SIG-M5 (cell line): ENCODE results near the gene ARRDC1.
"Not testable (repeated sequence)": the region's sequence is repeated elsewhere in the genome, so short reads cannot be mapped to it uniquely, and the experiment has no call there.

Source experiments
- DNase-seq: peaks from one replicate; lab custom pipeline; 2025; lab: John Stamatoyannopoulos, UW

ARRDC1 gene

GRCh38 chr9:137586854-137587253 lies 18.6 kb upstream of the ARRDC1 start:
- DNase-seq = no peak

GRCh38 chr9:137588311-137588710 lies 17.2 kb upstream of the ARRDC1 start:
- no peak for DNase-seq

DNA sequence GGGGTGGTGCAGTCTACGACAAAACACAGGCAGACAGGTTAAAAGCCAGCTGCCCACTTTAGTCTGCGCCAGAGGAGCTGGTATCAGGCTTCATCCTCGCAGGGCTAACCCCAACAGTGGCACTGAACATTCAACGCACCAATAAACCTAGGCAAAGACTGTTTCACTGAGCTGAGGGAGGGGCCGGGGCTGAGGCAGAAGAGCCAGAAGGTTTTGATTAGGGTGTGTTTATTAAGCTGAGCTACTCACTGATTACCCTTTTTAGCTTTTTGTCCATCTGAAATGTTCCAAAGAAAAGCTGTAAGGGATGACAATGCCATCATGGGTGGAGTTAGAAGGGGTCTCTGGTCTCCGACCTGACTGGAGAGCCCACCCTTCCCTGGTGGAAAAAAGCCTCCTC lies 16.6 kb upstream of the ARRDC1 start:
- no peak for DNase-seq

- no peak for DNase-seq
Measured at GRCh38 chr9:137589441-137590122, 15.9 kb upstream of the ARRDC1 start.

DNA sequence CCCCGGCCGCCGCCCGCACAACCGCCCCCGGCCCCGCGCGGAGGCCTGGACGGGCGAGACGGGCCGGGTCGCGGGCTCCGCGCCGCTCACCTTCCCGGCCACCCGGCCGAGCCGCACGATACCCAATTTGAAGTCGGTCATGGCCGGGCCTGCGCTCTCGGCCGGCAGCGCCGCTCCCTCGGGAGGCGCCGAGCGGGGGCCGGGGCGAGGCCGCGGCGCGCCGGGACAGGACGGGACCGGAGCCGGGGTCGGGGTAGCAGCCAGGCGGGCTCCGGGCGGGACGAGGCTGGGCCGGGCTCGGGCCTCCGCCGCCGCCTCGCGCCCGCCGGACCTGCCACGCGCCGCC lies 15.4 kb upstream of the ARRDC1 start:
- no peak for DNase-seq

DNA sequence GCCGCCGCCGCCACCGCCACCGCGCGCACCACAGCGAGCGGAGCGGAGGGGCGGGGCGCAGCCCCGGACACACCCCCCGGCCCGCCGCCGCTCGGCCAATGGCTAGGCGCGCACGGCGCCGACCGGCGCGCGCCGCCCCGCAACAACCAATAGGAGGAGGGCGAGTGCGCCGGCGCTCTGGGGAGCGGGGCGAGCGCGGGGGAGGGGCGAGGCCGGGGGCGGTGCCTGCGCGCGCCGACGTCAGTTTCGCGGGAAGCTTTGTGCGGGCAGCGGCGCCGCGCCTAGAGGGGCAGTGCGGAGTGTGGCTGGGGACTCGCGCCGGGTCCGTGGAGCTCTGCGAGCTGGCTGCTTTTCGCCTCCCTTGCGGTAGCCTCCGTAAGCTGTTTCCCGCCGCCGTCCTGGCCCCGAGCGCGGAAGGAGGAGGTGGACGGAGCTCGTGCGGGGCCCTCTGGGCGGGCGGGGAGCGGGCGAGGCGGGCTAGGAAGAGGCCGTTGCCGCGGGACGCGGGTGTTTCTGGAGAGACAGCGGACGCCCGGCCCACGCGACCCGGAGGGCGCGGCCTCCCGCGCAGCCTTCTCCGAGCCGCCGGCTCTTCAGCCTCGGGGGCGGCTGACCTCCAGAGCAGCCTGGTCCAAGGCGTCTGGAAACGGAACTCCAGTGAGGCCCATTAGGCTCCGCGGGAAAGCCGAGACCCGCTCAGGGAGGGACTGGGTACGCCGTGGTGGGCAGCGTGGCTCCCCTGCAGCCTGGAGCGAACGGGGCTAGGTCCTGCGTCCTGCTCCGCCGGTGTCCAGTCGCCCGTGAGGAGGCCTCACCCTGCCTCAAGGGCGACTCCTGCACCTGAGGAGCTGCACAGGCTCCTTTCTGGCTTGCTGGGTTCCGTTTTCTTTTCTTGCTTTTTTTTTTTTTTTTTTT lies 14.8 kb upstream of the ARRDC1 start, which contains the start of gene ZMYND19:
TSS of gene ZMYND19 (minus strand) at position 44 of the 915 bp plus-strand sequence. CDS start 249 bp downstream, outside the sequence.
- peak; percentile 28 for DNase-seq

DNA sequence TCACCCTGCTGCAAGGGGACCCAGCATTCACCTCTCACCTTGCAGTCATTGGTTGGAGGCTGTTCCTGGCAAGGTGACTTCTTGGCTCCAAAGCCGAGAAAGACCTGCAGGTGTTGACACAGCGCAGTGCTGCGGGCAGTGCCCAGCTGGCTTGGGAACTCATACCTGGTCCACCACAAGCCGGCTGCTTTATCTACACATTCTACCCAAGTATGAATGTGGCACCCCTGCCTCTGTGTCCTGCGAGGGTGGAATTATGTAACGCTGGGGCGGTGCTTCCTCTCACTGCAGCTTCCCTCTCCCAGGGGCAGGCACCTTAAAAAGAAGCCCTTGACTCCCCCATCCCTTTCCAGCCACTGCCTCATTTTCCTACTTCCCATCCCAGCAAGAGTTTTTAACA lies 12.7 kb upstream of the ARRDC1 start:
- DNase-seq = no peak

DNA sequence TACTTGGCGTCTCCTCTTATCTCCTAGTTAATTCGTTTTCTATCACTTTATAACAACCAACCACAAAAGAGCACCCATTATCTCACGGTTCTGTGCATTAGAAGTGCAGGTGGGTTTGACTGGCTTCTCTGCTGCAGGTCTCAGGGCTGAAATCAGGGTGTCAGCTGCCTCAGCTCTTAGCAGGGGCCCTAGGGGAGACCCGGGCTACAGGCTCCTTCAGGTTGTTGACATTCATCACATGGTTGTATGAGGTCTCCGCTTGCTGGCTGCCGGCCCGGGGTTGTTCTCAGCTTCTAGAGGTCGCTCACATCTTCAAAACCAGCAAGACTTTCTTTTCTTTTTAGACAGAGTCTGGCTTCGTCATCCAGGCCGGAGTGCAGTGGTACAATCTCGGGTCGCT lies 12.3 kb upstream of the ARRDC1 start:
- no peak for DNase-seq

DNA sequence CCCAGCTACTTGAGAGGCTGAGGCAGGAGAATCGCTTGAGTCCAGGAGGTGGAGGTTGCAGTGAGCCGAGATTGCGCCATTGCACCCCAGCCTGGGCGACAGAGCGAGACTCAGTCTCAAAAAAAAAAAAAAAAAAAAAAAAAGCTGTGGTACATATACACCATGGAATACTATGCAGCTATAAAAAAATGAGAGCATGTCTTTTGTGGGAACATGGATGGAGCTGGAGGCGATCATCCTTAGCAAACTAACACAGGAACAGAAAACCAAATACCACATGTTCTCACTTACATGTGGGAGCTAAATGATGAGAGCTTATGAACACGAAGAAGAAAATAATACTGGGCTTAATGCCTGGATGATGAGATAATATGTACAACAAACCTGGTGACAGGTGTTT lies 8.9 kb upstream of the ARRDC1 start:
- not testable (repeated sequence) for DNase-seq

DNA sequence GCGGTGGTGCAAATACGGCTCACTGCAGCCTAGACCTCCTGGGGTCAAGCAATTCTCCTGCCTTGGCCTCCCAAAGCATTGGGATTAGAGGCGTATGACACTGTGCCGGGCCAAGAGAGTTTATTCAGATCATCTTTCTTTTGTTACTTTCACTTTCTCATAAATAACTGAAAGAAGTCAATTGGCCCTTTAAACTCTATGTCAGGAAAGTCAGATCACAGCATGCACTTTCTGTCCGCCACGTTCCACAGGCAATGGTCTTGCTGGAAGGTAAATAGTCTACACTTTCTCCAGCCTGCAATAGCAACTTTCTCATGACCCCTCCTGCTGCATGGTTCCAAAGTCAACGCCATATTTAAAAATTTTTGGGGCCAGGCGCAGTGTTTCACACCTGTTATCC lies 6.5 kb upstream of the ARRDC1 start:
- DNase-seq = no peak

GRCh38 chr9:137602661-137603060 lies 2.8 kb upstream of the ARRDC1 start:
- DNase-seq = no peak

DNA sequence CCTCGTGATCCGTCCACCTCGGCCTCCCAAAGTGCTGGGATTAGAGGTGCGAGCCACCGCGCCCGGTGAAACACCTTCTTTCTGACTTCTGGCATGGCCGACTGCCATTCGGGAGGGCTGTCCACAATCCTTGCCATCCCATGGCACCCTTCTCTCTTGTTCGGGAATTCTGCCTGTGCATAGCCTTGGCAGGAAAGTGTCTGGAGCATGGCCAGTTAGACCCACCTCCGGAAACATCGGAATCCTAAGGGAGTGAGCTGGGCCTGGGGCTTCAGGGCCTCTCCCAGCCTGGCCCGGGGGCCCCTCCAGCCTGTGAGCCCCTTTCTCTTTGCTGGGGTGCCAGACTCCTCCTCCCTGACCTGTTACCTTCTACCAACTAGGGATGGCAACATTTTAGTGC lies 1.6 kb upstream of the ARRDC1 start:
- DNase-seq = no peak

GRCh38 chr9:137604345-137605086 lies 970 bp upstream of the ARRDC1 start:
- DNase-seq = no peak

GRCh38 chr9:137606005-137606621 lies 627 bp downstream of the ARRDC1 start:
- DNase-seq = no peak

GRCh38 chr9:137606734-137607138 lies 1.2 kb downstream of the ARRDC1 start:
- no peak for DNase-seq

- peak; percentile 47 for DNase-seq
Measured at GRCh38 chr9:137607141-137607857, 1.8 kb downstream of the ARRDC1 start.

DNA sequence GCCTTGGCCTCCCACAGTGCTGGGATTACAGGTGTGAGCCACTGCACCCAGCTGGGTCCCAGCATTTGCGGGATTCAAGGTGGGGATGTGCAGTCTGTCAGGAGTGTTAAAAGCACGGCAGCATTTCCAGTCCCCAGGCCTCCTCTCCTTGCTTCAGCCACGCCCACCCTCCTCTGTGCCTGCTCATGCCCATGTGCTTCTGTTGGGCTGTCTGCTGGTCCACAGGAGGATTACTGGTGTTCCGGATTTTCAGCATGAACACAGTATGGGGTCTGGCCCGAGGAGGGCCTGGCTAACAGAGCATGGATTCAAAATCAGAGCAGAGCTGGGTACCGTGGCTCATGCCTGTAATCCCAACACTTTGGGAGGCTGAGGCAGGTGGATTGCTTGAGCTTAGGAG lies 5.5 kb downstream of the ARRDC1 start:
- no peak for DNase-seq

GRCh38 chr9:137611623-137612609 lies 6.4 kb downstream of the ARRDC1 start:
- DNase-seq = no peak

GRCh38 chr9:137612741-137613142 lies 7.3 kb downstream of the ARRDC1 start:
- DNase-seq = no peak

- DNase-seq = no peak
Measured at GRCh38 chr9:137613259-137613658, 7.8 kb downstream of the ARRDC1 start.
